Measurements from ENCODE around the gene CNGA3.

Gene CNGA3

DNA sequence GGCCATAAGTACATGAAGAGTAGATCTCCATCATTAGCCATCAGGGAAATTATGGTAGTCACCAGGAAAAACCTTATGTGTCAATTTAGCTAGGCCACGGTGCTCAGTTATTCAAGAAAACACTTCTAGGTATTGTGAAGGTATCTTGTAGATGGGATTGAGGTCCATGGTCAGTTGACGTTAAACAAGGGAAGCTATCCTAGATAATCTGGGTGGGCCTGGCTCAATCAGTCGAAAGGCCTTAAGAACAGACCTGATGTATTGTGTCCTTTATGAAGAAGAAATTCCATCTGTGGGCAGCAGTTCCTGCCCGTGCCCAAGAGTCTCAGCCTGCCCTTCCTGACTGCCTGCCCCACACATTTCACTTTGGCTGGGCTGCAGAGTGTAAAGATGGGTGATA is 16.7 kb upstream of the CNGA3 start:
- DNase-seq: no peak

GRCh38 chr2:98332989-98333388 is 13.3 kb upstream of the CNGA3 start:
- DNase-seq: no peak

GRCh38 chr2:98333922-98334321 is 12.3 kb upstream of the CNGA3 start:
- no peak for DNase-seq

DNA sequence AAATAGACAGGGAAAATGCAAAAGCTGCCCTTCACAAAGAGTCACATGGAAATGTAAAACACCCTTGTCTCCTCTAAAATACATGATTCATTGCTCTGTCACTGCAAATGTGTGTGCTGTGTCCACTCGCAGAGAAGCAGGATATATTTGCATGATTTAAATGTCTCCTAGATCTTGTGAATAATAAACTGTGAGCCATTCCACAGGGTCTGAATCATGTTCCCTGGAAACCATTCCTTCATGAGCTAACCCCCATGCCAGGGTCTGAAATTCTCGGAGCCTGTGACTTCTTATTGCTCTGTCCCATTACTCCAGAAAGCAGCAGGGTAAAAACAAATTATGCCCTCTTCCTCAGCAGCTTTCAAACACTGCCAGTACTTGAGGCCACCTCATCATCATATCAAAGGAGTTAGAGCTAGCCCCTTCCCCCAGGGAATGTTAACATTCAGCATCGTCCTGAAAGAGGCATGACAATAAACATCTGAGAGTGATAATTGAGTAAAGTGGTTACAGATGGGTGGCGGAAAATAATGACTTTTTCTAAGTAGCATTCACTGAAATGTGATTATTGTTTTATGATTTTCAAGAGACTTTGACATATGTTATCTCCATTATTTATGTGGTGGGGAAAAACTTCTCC is 11.7 kb upstream of the CNGA3 start:
- DNase-seq: no peak

GRCh38 chr2:98335271-98335670 is 11.0 kb upstream of the CNGA3 start:
- DNase-seq: no peak

GRCh38 chr2:98341241-98341640 is 5.0 kb upstream of the CNGA3 start:
- DNase-seq: no peak

DNA sequence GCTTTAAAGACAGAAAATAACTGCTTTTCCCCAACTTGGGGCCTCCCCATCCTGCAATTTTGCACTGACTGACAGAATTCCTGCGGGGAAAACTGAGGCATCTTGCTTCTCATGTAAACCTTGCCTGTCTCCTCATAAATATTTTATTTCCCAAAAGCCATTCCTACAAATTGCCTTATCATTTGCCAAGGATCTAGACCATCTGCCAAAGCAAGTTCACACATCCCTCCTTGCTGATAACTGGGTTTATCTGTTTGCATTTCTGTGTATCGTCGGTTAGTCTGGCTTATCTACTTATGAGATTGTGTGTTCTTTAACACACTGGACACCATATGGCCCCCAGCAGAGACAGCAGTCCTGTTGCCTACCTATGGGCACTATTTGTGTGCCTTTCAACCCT is 3.0 kb upstream of the CNGA3 start:
- no peak for DNase-seq

DNA sequence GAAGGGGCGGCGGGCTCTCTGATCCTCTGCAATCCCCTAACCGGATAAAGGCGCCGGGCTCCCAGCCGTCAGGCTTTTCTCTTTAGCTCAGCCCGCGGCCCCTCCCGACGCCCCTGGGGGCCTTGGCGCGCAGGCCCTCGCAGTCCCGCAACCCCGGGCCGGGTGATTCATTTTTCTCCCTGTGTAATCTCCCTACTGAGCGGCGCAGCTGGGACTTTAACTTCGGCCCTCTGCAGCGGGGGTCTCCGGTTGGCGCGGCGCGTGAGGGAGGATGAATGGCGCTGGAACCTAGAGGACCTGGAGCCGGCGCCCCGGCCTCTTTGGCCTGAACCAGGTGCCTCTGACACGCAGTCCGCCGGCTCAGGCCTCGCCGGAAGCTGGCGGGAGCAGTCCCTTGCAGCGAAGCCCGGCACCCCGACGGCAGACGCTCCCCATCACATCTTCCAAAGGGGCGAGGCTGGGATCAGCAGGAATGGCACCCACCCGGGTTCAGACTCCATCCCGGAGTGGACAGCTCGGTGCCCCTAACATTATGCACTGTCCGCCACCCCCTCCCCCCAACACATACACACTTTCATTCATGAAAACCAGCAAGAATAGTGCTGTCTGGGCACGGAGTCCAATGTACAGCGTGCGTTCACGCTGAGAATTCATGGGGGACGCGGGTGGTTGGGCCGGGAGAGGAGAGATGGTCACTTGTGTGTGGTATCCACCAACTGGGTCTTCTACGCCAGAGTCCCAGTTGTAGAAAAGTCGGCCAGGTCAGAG is 1.2 kb downstream of the CNGA3 start:
- no peak for DNase-seq

DNA sequence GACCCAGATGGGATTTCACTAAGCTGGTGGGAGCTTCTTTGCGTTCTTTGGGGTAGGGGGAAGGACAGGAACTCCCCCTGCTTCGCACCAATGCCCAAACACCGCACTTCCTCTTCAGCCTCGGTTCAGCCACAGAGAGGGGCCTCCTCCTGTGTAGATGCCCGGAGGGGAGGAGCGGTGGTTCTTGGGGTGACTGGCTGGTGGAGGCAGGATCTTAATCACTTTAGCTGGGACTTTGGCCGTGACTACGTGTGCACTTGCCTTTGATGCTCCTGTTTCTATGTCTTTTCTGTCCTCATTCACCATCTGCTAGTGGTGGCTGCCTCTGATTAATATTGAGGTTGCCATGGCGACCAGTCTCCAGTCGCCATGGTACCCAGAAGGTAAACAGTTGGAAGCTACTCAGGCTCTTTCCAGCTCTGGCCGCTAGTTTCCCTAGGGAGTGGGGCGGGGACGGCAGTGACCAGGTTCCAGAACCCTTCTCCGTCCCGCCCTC is 1.9 kb downstream of the CNGA3 start:
- no peak for DNase-seq

GRCh38 chr2:98350411-98350810 is 4.2 kb downstream of the CNGA3 start:
- no peak for DNase-seq

- no peak for DNase-seq
Measured at GRCh38 chr2:98355881-98356280, 9.6 kb downstream of the CNGA3 start.

DNA sequence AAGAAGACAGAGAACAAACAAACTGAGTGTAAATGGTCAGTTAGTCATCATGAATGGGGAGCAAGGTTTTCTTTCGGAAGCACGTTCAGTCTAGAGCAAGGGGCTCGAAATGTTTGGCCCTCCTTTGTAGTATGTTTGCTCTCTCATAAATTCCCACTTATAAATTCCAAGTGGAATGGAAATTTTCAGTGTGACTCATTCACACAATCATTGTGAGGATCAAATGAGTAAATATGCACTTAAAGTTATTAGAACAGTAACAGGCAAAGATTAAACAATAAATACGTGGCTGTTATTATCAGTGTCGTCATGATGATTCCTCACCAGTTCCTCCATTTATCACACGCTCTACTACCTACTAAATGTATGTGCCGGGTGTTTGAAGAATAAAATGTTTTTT is 10.5 kb downstream of the CNGA3 start:
- DNase-seq: no peak

DNA sequence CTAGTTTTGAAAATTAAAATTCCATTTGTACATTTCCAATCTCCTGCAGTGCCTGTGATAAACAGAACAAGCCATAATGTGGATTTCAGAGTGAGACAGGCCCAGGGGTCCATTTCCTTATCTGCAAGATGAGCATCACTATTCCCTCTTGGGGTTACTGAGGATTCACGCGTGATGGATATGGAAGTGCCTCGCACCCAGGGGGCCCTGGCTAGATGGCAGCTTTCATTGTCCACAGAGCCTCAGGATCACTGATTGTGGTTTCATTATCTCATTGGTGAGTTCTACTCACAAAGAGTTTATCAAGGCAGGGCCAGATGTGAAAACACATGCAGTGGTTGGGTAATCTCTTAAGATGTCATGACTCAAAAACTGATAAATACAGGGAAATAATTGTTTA is 11.6 kb downstream of the CNGA3 start:
- DNase-seq: no peak

DNA sequence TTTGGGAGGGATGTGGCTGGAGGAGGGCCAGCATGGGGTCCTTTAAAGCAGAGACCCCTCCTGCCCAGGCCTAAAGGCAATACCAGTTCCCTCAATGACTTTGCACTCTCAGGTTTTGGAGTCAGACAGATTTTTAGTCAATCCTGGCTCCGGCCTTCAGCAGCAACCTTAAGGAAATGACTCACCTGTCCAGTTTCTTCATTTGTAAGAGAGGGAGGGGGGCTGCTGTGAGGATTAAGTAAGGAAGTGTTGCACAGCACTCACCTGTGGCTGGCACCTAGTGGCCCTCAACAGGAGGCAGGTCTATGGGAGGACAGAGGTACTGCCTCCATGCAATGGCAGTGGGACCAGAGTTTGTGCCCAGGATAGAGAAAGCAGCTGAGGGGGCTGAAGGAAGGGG is 13.7 kb downstream of the CNGA3 start:
- no peak for DNase-seq

- DNase-seq: no peak
Measured at GRCh38 chr2:98367721-98368120, 21.5 kb downstream of the CNGA3 start.

DNA sequence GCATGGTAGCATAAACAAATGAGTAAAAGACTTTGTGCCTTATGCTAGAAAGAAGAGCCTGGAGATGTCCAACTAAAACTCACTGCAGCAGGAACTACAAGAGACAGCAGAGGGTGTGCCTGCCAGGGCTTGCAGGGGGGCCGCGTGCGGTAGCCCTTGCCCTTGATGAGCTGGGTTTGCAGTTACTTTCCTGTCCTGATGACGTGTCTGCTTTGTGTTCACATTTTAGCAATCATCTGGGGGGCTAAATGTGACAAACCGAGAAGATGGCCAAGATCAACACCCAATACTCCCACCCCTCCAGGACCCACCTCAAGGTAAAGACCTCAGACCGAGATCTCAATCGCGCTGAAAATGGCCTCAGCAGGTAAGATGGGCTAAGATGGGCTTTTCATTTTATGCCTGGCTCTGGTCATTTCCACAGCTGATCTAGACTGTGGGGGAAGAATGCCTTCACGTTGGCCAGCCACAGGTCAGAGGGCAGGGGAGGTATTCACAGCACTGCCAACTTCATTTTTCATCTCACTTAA is 23.5 kb downstream of the CNGA3 start:
- DNase-seq: no peak

DNA sequence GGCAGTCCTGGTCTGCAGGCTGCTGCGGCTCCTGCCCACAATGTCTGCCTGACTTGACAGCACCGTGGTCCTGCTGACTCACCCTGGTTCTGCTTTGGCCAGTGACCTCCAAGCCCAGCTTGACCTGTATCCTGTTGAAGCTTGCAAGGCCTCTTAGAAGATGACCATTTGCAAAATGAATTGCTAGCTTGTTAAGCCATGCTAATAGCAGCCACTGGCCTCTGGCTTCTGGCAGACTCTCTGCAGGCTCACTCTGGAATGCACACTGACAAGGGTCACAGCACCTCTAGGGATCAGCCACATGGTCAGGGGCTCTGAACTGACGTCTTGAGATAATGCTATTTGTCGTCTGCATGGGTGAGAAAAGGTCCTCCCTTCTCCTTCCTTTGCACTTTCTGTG is 25.9 kb downstream of the CNGA3 start:
- DNase-seq: no peak

GRCh38 chr2:98372579-98372978 is 26.3 kb downstream of the CNGA3 start:
- DNase-seq: no peak

DNA sequence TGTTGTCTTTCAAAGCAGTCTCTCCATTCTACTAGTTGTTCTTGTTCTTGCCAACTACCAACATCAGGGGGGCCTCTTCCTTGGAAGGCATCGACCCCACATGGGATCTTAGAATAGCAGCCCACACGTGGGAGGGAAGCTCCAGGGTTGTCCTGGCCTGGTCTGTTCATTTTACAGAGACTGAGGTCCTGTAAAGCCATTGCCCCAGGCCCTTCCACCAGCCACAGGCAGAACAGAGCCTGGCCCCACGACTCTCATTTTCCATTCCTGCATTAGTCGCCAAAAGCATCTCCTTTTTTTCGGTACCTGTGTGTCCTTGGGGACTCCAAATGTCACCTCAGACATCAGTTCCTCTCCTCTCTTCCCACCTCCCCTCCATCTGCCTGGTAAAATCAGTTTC is 28.0 kb downstream of the CNGA3 start:
- no peak for DNase-seq

- DNase-seq: no peak
Measured at GRCh38 chr2:98374958-98375570, 28.8 kb downstream of the CNGA3 start.

GRCh38 chr2:98376301-98376910 is 30.1 kb downstream of the CNGA3 start:
- DNase-seq: no peak

GRCh38 chr2:98376996-98377395 is 30.7 kb downstream of the CNGA3 start:
- no peak for DNase-seq

DNA sequence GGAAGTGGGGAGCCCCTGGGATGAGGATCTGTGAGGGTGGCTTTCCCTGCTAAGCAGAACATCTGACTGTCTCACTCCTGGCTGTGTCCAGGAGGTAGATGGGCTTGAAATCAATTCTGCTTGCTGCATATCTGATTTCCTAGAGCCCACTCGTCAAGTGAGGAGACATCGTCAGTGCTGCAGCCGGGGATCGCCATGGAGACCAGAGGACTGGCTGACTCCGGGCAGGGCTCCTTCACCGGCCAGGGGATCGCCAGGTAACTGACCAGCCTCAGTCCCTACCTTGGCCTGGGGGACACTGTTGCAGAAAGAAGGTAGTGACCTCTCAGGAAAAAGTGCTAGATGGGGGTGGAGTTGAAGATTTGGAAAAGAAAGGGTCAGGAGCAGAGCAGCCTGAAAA is 31.3 kb downstream of the CNGA3 start:
- no peak for DNase-seq

DNA sequence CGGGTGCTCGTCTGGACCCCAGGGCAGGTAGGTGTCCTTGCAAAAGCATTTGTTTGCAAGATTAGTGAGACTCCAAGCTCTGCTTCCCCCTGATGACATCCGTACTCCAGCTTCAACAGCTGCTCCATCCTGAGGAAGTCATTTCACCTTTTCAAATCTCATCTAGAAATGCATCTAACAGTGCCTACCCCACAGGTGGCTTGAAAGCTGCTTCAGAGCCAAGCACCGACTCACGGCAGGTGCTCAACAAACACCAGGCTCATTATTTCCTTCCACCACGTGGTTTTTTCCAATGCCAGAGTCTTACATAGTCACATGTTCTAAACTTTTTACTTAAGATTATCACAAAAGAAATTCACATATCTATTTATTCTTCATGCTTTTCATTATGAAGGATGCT is 31.9 kb downstream of the CNGA3 start:
- no peak for DNase-seq

All from activated CD8-positive, alpha-beta memory T cell treated with anti-CD3 and anti-CD28 coated beads, Interleukin-2, amount 50 U/mL, for 4 hours (primary cell).